DOHH2 (cell line): Measurements from ENCODE around the gene CIT.

Experiments used
- H3F3A ChIP-seq: fragments of 200-600 bp; sonication (generic), shearing (Covaris generic); 2 replicates; pipeline ENCODE4 v1.6.0; 2016; ENCODE audit warnings: antibody characterized with exemption, mild to moderate bottlenecking; ENCODE audit not compliant: control insufficient read depth, insufficient read depth
- H3K27ac ChIP-seq: fragments of 200-600 bp; sonication (generic); 2 replicates; pipeline ENCODE4 v1.5.1; 2014; ENCODE audit warnings: low read depth, mild to moderate bottlenecking, low read length, moderate library complexity
- H3K27me3 ChIP-seq: fragments of 200-600 bp; sonication (generic); 2 replicates; pipeline ENCODE4 v1.6.1; 2014; ENCODE audit warnings: mild to moderate bottlenecking, low read length, mixed read lengths; ENCODE audit not compliant: control insufficient read depth
- H3K36me3 ChIP-seq: fragments of 200-600 bp; sonication (generic); 2 replicates; pipeline ENCODE4 v1.6.1; 2014; ENCODE audit warnings: mild to moderate bottlenecking, low read length, moderate library complexity, mixed read lengths; ENCODE audit not compliant: control insufficient read depth
- H3K4me1 ChIP-seq: fragments of 200-600 bp; sonication (generic); 2 replicates; pipeline ENCODE4 v1.6.1; 2014; ENCODE audit warnings: mild to moderate bottlenecking, low read length, mixed read lengths; ENCODE audit not compliant: control insufficient read depth
- H3K4me2 ChIP-seq: fragments of 200-600 bp; sonication (generic); 2 replicates; pipeline ENCODE4 v1.6.0; 2014; ENCODE audit warnings: mild to moderate bottlenecking, low read length, moderate library complexity
- H3K4me3 ChIP-seq: fragments of 200-600 bp; sonication (generic); 2 replicates; pipeline ENCODE4 v1.5.1; 2014; ENCODE audit warnings: mild to moderate bottlenecking, low read length, mixed read lengths
- H3K79me2 ChIP-seq: fragments of 200-600 bp; sonication (generic); 2 replicates; pipeline ENCODE4 v1.6.1; 2014; ENCODE audit warnings: mild to moderate bottlenecking, low read length, mixed read lengths; ENCODE audit not compliant: control insufficient read depth
- H3K9me2 ChIP-seq: fragments of 200-600 bp; sonication (generic); replicated peaks from 2 replicates; pipeline ENCODE4 v1.6.1; 2014; ENCODE audit warnings: mild to moderate bottlenecking, low read length, mixed read lengths; ENCODE audit not compliant: control insufficient read depth
- H3K9me3 ChIP-seq: fragments of 200-600 bp; sonication (generic); 2 replicates; pipeline ENCODE4 v1.6.1; 2014; ENCODE audit warnings: antibody characterized with exemption, low read length, mixed read lengths; ENCODE audit not compliant: control insufficient read depth, insufficient read depth
- H4K20me1 ChIP-seq: fragments of 200-600 bp; sonication (generic); 2 replicates; pipeline ENCODE4 v1.6.0; 2014; ENCODE audit warnings: low read depth, mild to moderate bottlenecking, antibody characterized with exemption, low read length, moderate library complexity; ENCODE audit not compliant: control insufficient read depth, insufficient read depth
- EZH2phosphoT487 ChIP-seq: fragments of 200-600 bp; sonication (generic); IDR thresholded peaks from 2 replicates; pipeline ENCODE4 v1.6.1; 2017; ENCODE audit warnings: borderline replicate concordance, mild to moderate bottlenecking, antibody characterized with exemption, low read length, moderate library complexity, mixed read lengths
- TF ChIP-seq, protein P1 (sequence below): fragments of 200-600 bp; sonication (generic); IDR thresholded peaks from one replicate; pipeline ENCODE4 v1.5.1; 2014; ENCODE audit warnings: antibody characterized with exemption, mild to moderate bottlenecking, low read depth, low read length; ENCODE audit not compliant: poor library complexity, severe bottlenecking

CIT gene

DNA sequence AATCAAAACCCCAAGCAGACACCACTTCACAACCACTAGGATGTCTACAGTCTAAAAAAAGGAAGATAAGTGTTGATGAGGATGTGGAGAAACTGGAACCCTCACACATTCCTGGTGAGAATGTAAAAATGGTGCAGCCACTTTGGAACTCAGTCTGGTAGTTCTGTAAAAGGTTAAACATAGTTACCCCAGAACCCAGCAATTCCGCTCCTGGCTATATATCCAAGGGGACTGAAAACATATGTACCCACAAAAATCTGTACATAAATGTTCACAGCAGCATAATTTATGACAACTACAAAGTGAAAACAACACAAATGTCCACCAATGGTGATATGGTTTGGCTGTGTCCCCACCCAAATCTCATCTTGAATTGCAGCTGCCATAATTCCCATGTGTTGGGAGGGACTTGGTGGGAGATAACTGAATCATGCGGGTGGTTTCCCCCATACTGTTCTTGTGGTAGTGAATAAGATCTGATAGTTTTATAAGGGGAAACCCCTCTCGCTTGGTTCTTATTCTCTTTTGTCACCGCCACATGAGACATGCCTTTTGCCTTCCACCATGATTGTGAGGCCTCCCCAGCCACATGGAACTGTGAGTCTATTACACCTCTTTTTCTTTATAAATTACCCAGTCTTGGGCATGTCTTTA, 162.4 kb downstream of the CIT start:
- Histone ChIP-seq H3K4me3 (no peak overlapping the region), H3K9me2 (no peaks in the 10 kb centered on the region), H3K36me3 (peaks cover 87% of the 10 kb centered on the region), H3F3A (no peaks in the 10 kb centered on the region), H3K79me2 (no peaks in the 10 kb centered on the region), H3K27me3 (no peaks in the 10 kb centered on the region), H3K4me2 (no peak overlapping the region), H4K20me1 (no peaks in the 10 kb centered on the region), H3K9me3 (no peaks in the 10 kb centered on the region), H3K27ac (no peak overlapping the region), H3K4me1 (no peaks in the 10 kb centered on the region)
- TF ChIP-seq EZH2phosphoT487 = no peak
- TF ChIP-seq, protein P1, sequence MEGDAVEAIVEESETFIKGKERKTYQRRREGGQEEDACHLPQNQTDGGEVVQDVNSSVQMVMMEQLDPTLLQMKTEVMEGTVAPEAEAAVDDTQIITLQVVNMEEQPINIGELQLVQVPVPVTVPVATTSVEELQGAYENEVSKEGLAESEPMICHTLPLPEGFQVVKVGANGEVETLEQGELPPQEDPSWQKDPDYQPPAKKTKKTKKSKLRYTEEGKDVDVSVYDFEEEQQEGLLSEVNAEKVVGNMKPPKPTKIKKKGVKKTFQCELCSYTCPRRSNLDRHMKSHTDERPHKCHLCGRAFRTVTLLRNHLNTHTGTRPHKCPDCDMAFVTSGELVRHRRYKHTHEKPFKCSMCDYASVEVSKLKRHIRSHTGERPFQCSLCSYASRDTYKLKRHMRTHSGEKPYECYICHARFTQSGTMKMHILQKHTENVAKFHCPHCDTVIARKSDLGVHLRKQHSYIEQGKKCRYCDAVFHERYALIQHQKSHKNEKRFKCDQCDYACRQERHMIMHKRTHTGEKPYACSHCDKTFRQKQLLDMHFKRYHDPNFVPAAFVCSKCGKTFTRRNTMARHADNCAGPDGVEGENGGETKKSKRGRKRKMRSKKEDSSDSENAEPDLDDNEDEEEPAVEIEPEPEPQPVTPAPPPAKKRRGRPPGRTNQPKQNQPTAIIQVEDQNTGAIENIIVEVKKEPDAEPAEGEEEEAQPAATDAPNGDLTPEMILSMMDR = no peak

GRCh38 chr12:119713551-119714031, 163.5 kb downstream of the CIT start:
- no peak overlapping the region for H3K4me3 ChIP-seq
- no peaks in the 10 kb centered on the region for H4K20me1 ChIP-seq
- no peaks in the 10 kb centered on the region for H3K9me2 ChIP-seq
- H3K4me2 ChIP-seq = no peak overlapping the region
- H3K4me1 ChIP-seq = no peaks in the 10 kb centered on the region
- no peak for TF ChIP-seq EZH2phosphoT487
- TF ChIP-seq, protein P1 = no peak
- H3K27me3 ChIP-seq = no peaks in the 10 kb centered on the region
- no peaks in the 10 kb centered on the region for H3K9me3 ChIP-seq
- peaks cover 87% of the 10 kb centered on the region for H3K36me3 ChIP-seq
- H3K79me2 ChIP-seq = no peaks in the 10 kb centered on the region
- no peaks in the 10 kb centered on the region for H3F3A ChIP-seq
- H3K27ac ChIP-seq = no peak overlapping the region

- Histone ChIP-seq H3K79me2 (no peaks in the 10 kb centered on the region), H3K4me1 (no peaks in the 10 kb centered on the region), H3K9me3 (no peaks in the 10 kb centered on the region), H3K9me2 (no peaks in the 10 kb centered on the region), H3K27ac (no peak overlapping the region), H3K4me2 (no peak overlapping the region), H3F3A (no peaks in the 10 kb centered on the region), H3K4me3 (no peak overlapping the region), H3K27me3 (no peaks in the 10 kb centered on the region), H4K20me1 (no peaks in the 10 kb centered on the region), H3K36me3 (peaks cover 86% of the 10 kb centered on the region)
- no peak for TF ChIP-seq EZH2phosphoT487
- TF ChIP-seq, protein P1 = no peak
These were observed 164.4 kb downstream of the CIT start for GRCh38 chr12:119712721-119713120.
